Measurements from ENCODE around the gene RPTOR.
"Not testable (repeated sequence)": the region's sequence is repeated elsewhere in the genome, so short reads cannot be mapped to it uniquely, and the experiment has no call there.

The RPTOR gene

DNA sequence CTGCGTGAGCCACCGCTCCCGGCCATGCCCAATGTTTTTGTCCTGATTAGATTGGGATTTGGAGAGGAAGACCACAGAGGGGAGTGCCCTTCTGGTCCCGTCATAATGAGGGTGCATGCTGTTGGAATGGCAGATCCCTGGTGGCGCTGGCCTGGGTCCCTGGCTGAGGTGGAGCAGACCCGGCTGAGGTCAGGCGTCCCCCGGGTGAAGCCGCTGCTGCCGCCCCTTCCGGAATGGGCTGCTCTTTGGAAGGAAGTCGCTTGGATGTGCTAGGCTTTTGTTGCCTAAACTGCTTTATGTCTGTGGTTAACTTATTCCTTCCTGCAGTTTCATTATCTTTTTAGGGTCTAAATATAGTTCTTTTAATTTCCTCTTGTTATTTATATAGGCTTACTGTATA, 326.7 kb downstream of the RPTOR start:
- DNase-seq: no peak

DNA sequence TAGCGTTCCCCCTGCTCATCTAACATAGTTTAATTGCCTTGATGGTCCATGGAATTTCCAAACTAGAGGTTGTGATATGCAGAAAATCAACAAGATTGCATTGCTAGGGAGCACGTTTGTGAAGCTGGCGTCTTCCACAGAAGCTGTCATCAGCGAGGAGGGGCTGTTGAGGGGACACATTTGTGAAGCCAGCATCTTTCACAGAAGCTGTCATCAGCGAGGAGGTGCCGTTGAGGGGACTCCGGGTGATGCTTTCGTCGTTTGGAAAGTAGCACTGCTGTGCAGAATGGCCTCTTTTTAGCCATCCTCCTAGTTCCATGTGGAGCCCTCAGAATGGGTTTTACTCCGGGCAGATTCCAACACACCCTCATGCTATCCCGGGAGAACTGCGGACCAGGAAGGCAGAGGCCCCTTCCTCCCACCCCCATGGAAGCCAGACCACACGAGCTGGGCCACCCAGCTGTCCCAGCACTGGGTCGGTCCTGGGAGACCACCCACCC, 327.4 kb downstream of the RPTOR start:
- DNase-seq: no peak

DNA sequence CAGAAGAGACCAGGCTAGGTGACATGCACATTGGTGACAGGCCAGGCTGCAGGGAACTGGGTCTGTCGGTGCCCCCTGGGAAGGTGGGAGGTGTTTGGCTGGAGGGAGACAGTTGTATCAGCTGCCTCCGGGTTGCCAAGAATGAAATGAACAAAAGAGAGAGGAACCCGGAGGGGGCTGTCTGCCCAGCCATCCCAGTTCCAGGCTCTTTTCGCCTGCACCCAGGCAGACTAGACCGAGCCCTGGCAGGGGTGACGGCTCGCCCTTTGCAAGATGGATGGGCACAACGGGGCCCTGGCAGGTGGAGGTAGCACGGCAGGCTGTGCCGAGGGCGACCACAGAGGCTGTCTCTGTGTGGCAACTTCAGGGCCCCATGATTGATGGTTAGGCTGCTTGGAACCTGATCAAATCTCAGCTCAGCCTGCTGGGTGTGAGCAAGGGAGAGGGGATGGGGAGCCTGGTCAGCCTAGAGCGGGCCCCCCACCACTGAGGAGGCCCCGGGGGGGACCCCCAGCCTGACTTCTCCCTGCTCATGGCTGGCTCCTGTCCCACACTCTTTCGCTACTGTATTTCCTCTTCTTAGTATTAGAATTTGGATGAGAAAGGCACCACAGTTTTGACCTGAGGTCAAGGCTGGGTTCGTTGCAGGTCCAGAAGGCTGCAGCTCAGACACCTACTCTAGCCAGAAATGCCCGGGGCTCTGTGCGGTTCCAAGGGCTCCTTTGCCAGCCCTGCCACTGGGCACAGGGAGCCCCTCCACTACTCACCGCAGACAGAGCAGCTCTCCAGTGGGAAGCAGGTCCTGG, 328.1 kb downstream of the RPTOR start:
- DNase-seq: no peak

GRCh38 chr17:80873307-80873951, 328.8 kb downstream of the RPTOR start:
- DNase-seq: no peak

GRCh38 chr17:80874866-80875445, 330.3 kb downstream of the RPTOR start:
- DNase-seq: no peak

GRCh38 chr17:80875480-80875995, 330.9 kb downstream of the RPTOR start:
- not testable (repeated sequence) for DNase-seq

- DNase-seq: not testable (repeated sequence)
Measured at GRCh38 chr17:80876456-80876949, 331.9 kb downstream of the RPTOR start.

GRCh38 chr17:80876950-80877728, 332.5 kb downstream of the RPTOR start:
- no peak for DNase-seq

GRCh38 chr17:80877729-80878303, 333.2 kb downstream of the RPTOR start:
- no peak for DNase-seq

GRCh38 chr17:80878876-80879722, 334.5 kb downstream of the RPTOR start:
- no peak for DNase-seq

GRCh38 chr17:80879723-80880647, 335.3 kb downstream of the RPTOR start:
- DNase-seq: no peak

GRCh38 chr17:80880648-80880985, 336.0 kb downstream of the RPTOR start:
- DNase-seq: no peak

- no peak for DNase-seq
Measured at GRCh38 chr17:80881306-80881705, 336.7 kb downstream of the RPTOR start.

- no peak for DNase-seq
Measured at GRCh38 chr17:80882323-80882722, 337.7 kb downstream of the RPTOR start.

DNA sequence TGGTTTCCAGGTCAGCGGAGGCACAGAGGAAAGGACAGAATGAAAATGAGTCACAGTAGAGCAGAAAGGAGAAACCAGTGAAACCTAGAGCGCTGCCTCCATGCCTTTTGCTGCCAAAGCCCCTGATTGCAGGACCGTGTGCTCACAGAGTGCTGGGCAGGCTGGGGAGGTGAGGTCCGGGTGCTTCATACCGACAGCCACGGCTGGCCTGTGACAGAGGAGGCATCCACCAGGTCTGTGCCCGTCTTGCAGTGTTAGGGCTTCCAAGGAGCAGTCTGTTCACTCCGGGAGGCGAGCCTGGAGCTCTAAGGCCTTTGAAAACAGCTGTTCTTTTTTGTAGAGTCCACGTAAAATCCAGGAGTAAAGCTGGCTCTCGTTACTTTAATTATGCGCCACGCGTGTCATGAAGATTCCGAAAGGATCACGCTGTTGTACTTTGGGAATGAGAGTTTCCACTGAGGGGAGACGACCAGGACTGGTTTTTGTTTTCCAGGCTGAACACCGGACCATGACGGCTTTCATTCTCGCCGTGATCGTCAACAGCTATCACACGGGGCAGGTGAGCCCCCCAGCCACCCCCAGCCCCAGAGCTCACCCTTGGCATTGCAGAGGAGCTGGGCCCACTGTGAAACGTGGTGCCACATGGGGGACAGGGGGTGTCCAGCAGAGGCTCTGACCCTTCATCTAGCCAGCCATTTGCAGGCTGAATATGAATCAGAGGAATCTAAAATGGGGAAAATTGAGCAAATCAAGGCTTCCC, 338.5 kb downstream of the RPTOR start:
- DNase-seq: no peak

- DNase-seq: no peak
Measured at GRCh38 chr17:80883831-80884735, 339.4 kb downstream of the RPTOR start.

GRCh38 chr17:80884811-80885210, 340.2 kb downstream of the RPTOR start:
- no peak for DNase-seq

DNA sequence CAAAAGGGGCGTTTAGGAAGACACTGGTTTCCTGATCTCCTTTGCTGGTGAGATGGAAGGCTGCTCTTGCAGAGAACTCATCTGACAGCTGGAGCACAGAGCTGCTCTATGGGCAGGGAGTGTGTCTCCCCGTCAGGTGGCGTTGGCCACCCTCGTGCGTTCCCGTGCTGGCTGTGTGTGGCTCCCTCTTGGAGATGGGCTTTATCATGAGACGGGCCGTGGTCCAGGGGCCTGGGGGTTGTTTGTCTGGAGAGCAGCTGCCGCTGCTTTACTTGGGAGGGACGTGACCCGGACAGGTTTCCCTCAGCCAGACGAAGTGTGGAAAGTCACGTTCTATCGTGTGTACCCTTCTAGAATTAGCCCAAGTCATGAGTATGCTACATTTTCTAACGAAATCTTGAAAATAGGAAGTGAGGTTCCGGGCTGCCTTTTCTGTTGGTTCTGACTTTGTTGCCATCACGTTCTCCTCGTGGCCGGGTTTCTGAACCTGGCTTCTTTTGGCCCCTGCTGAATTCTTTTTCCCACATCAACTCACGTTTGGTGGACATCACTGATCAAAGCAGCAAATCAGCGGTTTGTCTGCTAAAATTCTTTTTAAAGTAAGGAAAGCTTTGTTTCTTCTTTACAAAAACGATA, 341.4 kb downstream of the RPTOR start:
- no peak for DNase-seq
